Effector CD8-positive, alpha-beta T cell (primary cell): ENCODE measurements around the gene AKT1S1.
"Not testable (repeated sequence)": the region's sequence is repeated elsewhere in the genome, so short reads cannot be mapped to it uniquely, and the experiment has no call there.

Source experiments
- DNase-seq: peaks from one replicate; lab custom pipeline; 2025; lab: John Stamatoyannopoulos, UW

The AKT1S1 gene

GRCh38 chr19:49837009-49837310, 40.2 kb downstream of the AKT1S1 start:
- DNase-seq: no peak

- DNase-seq: no peak
These were observed 40.8 kb downstream of the AKT1S1 start for GRCh38 chr19:49836176-49837008.

GRCh38 chr19:49835562-49835961, 41.6 kb downstream of the AKT1S1 start:
- DNase-seq: no peak

GRCh38 chr19:49833599-49833998, 43.6 kb downstream of the AKT1S1 start:
- DNase-seq: no peak

GRCh38 chr19:49832556-49832955, 44.6 kb downstream of the AKT1S1 start:
- no peak for DNase-seq

- DNase-seq: no peak
These were observed 45.6 kb downstream of the AKT1S1 start for GRCh38 chr19:49831592-49831991.

- DNase-seq: no peak
These were observed 46.4 kb downstream of the AKT1S1 start for GRCh38 chr19:49830766-49831165.

GRCh38 chr19:49829721-49830120, 47.4 kb downstream of the AKT1S1 start:
- DNase-seq: no peak

GRCh38 chr19:49829200-49829599, 48.0 kb downstream of the AKT1S1 start:
- no peak for DNase-seq

GRCh38 chr19:49827034-49827433, 50.1 kb downstream of the AKT1S1 start:
- no peak for DNase-seq

GRCh38 chr19:49824662-49825061, 52.5 kb downstream of the AKT1S1 start:
- no peak for DNase-seq

- DNase-seq: no peak
These were observed 53.7 kb downstream of the AKT1S1 start for GRCh38 chr19:49823472-49823871.

- no peak for DNase-seq
These were observed 57.0 kb downstream of the AKT1S1 start for GRCh38 chr19:49820125-49820524.

- not testable (repeated sequence) for DNase-seq
These were observed 57.6 kb downstream of the AKT1S1 start for GRCh38 chr19:49819452-49820115.
